HEK293T (cell line): ENCODE data around the gene SCUBE1.

Source experiments
- CTBP1 ChIP-seq: fragments of 450-650 bp; IDR thresholded peaks from 2 replicates; pipeline ENCODE4 v1.6.1; 2016; ENCODE audit warnings: borderline replicate concordance
- L3MBTL2 ChIP-seq: fragments of 450-650 bp; conservative IDR thresholded peaks from 2 replicates; pipeline ENCODE4 v1.6.1; 2016; ENCODE audit warnings: mild to moderate bottlenecking
- NFRKB ChIP-seq: fragments of 450-650 bp; IDR thresholded peaks from 2 replicates; pipeline ENCODE4 v1.6.1; 2016; ENCODE audit warnings: mild to moderate bottlenecking, moderate library complexity
- SP1 ChIP-seq: fragments of 450-650 bp; IDR thresholded peaks from 2 replicates; pipeline ENCODE4 v1.6.1; 2017

GRCh38 chr22:43345356-43345755, 2.2 kb upstream of the SCUBE1 start:
- TF ChIP-seq CTBP1 (no peak), SP1 (no peak), L3MBTL2 (no peak), NFRKB (no peak)
